Spleen (tissue), 7 donors: ENCODE results near the gene CCDC177.

Source experiments
- CTCF ChIP-seq, 11 experiments: fragments of 200-600 bp in 7 of 11; fragments of 450-650 bp in 4 of 11; sonication (generic) in 4 of 11; IDR thresholded peaks in 8 of 11; conservative IDR thresholded peaks in 3 of 11; 1 replicate in 7 of 11; 2 replicates in 4 of 11; pipeline versions ENCODE4 v1.4.0 to v1.8.0; 2016 to 2021; ENCODE audit warnings: antibody characterized with exemption in 11 of 11, inconsistent platforms in 4 of 11, mild to moderate bottlenecking in 1 of 11
- POLR2A ChIP-seq, 3 donors: fragments of 450-650 bp; IDR thresholded peaks; one replicate each; pipeline ENCODE4 v1.5.1; 2017; ENCODE audit warnings: antibody characterized with exemption in 3 of 3, mild to moderate bottlenecking in 1 of 3
- donor health status: DM: no; HTN: no; CAD: no; lungs with moderate emphysema.
- donor health status: DM: no; HTN: no; CAD: no.
- donor health status: DM: no; HTN: no; CAD: no.

- TF ChIP-seq CTCF (IDR thresholded peaks at IDR 0.05 in 8 of 11, conservative IDR thresholded peaks at IDR 0.05 in 3 of 11) (peak in 8 of 11 experiments; percentile 14 to 64 (median 48)), POLR2A (IDR thresholded peaks at IDR 0.05) (no peak)
Observed at GRCh38 chr14:69547701-69548348, 26.8 kb downstream of the CCDC177 start.
